Esophagus mucosa (tissue), 1 donor: ENCODE measurements around the gene PTPMT1. TPM values are rescaled to one million over a fixed set of nuclear protein-coding genes. Genes with fewer than 3 reads are reported as not detected.
"Not testable (repeated sequence)": the region's sequence is repeated elsewhere in the genome, so short reads cannot be mapped to it uniquely, and the experiment has no call there.

Experiments
- ATAC-seq: fragments of 200-7000 bp; cut with Tn5 transposase; one replicate; pipeline ENCODE4 v1.9.1; 2020
- total RNA-seq: library from RNA; stranded (reverse); gene quantifications from one replicate; pipeline ENCODE4 v1.2.4, GENCODE V29; 2023
- donor health status: DM: yes; HTN: yes; CAD: no.

Gene PTPMT1
- total RNA-seq, 1 donor from 2014 or later: 29.6 TPM

- no peak for ATAC-seq
Measured at GRCh38 chr11:47550288-47551047, 14.9 kb upstream of the PTPMT1 start.

GRCh38 chr11:47551086-47551485, 14.3 kb upstream of the PTPMT1 start:
- ATAC-seq: no peak

GRCh38 chr11:47552056-47552565, 13.3 kb upstream of the PTPMT1 start:
- peak; percentile 31 for ATAC-seq

DNA sequence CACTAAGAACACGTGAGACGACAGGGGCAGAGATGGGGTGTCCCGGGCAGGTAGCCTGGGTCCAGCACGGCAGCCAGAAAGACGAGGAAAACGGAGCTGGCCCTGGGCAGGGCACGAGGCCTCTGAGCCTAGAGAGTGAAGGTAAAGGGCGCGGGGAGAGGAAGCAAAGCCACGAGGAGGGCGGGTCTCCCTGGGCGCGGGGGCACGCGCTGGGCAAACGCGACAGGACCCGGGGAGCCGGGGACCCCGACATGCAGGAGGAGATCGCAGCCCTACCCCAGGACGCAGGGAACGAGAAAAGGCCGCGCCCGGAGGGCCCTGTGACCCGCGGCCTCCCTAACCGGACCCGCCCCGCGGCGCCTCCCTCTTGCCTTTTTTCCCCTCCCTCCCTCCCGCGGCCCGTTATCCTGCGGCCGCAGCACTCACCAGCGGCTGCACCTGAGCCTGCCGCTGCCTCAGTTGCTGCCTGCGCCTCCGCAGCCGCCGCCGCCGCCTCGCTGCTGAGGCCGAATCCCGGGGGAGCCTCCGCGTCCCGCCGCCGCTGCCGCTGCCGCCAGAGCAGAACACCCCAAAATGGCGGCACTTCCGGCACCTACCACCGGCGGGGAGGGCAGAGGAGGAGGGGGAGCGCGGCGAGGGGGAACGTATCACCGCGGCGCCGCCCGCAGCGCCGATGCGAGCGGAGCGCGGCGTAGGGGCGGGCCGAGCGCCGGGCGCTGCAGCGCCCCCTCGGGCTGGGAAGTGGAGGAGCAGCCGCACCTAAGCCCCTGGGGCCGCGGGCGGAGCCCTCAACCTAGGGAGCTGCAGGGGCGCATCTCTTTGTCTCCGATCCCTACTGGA, 12.6 kb upstream of the PTPMT1 start, which contains the start of gene CELF1:
CELF1 (minus strand) TSS at position 567 of the 840 bp plus-strand sequence. CDS start 53,609 bp downstream, outside the sequence.
- ATAC-seq: peak; percentile 98

GRCh38 chr11:47553406-47553743, 12.0 kb upstream of the PTPMT1 start:
- no peak for ATAC-seq

DNA sequence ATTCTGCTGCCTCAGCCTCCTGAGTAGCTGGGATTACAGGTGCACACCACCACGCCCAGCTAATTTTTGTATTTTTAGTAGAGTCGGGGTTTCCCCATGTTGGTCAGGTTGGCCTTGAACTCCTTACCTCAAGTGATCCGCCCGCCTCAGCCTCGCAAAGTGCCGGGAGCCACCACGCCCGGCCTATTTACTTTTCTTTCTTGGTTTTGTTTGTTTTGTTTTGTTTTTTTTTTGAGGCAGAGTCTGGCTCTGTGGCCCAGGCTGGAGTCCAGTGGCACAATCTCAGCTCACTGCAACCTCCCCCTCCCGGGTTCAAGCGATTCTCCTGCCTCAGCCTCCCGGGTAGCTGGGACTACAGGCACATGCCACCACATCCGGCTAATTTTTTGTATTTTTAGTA, 8.4 kb upstream of the PTPMT1 start:
- ATAC-seq: not testable (repeated sequence)

DNA sequence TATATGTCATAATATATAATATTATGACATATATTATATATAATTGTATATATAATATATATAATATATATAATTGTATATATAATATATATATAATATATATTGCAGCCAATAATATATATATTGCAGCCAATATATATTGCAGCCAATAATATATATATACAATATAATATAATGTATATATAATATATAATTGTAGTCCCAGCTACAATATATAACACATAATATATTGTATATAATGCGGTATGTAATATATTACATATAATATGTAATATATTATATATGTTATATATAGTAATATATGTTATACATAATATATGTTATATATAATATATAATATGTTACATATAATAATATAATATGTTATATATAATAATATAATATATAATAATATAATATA, 6.7 kb upstream of the PTPMT1 start:
- ATAC-seq: no peak

- ATAC-seq: no peak
Measured at GRCh38 chr11:47560426-47560825, 5.0 kb upstream of the PTPMT1 start.

DNA sequence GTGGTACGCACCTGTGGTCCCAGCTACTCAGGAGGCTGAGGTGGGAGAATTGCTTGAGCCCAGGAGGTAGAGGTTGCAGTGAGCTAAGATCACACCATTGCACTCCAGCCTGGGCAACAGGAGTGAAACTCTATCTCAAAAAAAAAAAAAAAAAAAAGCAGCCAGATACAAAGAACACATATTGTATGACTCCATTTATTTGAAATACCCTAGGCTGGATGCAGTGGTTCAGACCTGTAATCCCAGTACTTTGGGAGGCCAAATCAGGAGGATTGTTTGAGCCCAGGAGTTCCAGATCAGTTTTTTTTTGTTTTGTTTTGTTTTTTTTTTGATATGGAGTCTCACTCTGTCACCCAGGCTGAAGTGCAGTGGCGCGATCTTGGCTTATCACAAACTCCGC, 3.0 kb upstream of the PTPMT1 start:
- ATAC-seq: not testable (repeated sequence)

DNA sequence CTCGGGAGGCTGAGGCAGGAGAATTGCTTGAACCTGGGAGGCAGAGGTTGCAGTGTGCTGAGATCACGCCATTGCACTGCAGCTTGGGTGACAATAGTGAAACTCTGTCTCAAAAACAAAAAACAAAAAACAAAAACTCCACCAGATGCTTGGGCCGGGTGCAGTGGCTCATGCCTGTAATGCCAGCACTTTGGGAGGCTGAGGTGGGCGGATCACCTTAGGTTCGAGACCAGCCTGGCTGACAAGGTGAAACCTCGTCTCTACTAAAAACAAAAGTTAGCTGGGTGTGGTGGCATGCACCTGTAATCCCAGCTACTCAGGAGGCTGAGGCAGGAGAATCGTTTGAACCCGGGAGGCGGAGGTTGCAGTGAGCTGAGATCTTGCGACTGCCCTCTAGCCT, 1.0 kb upstream of the PTPMT1 start:
- not testable (repeated sequence) for ATAC-seq

DNA sequence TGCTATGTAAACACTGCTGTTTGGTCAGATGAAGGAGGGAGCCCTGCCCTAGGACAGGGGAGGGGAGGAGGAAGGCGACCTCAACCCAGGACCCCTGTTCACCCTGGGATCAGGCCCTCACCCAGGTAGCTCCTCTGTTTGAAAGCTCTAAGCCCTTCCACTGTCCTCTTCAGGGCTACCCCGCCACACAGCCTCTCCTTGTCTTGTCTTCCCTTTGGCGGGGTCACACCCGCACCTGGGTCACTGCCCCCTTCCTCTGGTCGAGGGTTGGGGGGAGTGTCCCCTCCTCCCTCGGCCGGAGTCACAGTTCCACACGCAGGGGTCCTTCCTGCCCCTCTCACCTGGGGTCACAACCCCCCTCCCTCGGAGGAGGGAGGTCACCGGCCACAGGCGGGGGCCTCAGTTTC, 463 bp upstream of the PTPMT1 start:
- ATAC-seq: peak; percentile 23

GRCh38 chr11:47566149-47566698, 825 bp downstream of the PTPMT1 start:
- ATAC-seq: peak; percentile 20

DNA sequence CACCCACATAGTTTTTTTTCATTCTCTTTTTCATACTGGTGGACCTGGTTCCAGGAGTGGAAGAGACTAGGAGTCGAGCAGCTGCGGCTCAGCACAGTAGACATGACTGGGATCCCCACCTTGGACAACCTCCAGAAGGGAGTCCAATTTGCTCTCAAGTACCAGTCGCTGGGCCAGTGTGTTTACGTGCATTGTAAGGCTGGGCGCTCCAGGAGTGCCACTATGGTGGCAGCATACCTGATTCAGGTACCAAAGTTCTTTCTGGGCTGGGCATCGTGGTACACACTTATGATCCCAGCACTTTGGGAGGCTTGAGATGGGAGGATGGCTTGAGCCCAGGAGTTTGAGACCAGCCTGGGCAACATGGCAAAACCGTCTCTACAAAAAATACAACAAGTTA, 4.2 kb downstream of the PTPMT1 start:
- ATAC-seq: no peak

- ATAC-seq: no peak
Measured at GRCh38 chr11:47570651-47571356, 5.4 kb downstream of the PTPMT1 start.

- peak; percentile 50 for ATAC-seq
Measured at GRCh38 chr11:47571357-47571729, 5.9 kb downstream of the PTPMT1 start.

GRCh38 chr11:47571895-47572294, 6.5 kb downstream of the PTPMT1 start:
- no peak for ATAC-seq

- no peak for ATAC-seq
Measured at GRCh38 chr11:47572715-47573255, 7.4 kb downstream of the PTPMT1 start.

DNA sequence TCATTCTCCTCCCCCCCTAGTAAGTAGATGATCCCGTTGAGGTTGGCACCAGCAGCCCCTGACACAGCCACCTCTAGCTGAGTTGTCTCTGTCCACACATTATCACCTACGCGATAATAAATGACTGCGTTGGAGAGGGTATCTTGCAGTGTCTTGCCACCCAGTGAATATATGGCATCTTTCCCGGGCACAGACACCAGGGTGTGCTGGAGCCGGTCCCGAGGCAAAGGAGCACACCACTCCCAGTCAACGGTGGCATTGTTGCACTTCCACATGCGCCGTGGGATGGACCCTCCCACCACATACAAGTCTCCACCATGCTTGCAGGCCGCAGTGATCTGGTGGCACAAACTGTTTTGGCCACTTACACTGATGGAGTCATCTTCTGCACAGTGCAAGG, 7.9 kb downstream of the PTPMT1 start:
- ATAC-seq: no peak

GRCh38 chr11:47577460-47578041, 12.2 kb downstream of the PTPMT1 start:
- no peak for ATAC-seq

DNA sequence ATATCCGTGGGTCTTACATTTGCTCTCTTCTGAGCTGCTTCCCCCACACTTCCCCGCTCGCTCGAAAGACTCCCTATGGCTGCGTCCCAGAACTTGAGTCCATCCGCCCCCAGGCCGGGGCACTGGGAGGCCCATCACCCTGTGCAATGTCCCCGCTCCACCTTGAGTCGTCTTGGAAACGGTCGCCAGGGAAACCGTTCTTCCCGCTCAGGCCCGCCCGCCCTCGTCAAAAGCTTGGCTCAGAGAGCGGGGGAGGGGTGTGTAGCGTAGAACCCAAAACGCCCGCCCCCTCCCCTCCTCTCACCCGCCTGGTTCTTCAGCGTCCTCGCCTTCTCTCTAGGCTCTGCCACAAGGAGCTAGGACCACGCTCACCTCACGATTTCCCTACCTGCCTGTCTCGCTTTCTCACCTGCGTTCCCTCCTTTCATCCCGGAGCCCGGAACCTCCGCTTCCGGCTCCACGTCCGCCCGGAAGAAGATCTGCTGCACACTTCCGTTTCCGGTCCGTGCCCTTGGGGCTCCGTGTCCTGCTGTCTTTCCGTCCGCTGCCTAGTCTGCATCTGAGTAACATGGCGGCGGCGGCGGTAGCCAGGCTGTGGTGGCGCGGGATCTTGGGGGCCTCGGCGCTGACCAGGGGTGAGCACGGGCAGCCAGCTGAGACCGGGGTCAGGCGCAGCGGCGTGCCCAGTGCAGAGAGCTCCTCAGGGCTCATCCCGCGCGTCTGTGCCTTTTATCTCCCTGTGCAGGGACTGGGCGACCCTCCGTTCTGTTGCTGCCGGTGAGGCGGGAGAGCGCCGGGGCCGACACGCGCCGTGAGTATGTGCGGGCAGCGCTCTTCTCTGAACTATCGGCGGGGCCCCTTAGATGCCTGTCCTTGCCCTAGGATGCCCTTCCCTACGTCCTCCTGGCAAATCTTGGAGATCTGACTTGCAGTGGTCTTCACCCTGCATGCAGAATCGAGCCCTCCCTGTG, 13.4 kb downstream of the PTPMT1 start, which contains the start of the genes KBTBD4 and NDUFS3:
KBTBD4 (minus strand) TSS at position 447 of the 971 bp plus-strand sequence; CDS start at position 428, 19 bp downstream.
NDUFS3 (plus strand) TSS at position 551 of the 971 bp plus-strand sequence; CDS start at position 569, 18 bp downstream.
- ATAC-seq: peak; percentile 96
